ENCODE results near the gene CAPZA3. TPM values are rescaled to one million over a fixed set of nuclear protein-coding genes. Genes with fewer than 3 reads are reported as not detected.

CAPZA3 gene
- polyA plus RNA-seq, 1 donor from 2014 or later, result not detected

- Histone ChIP-seq H3K9me3 (ENCODE audit: low read length) (no peaks in the 10 kb centered on the region), H3K4me3 (ENCODE audit: low read length) (no peak overlapping the region), H3K79me2 (replicated peaks; ENCODE audit: insufficient read depth, low read length) (no peaks in the 10 kb centered on the region), H3K27ac (ENCODE audit: low read length) (no peak overlapping the region), H3K27me3 (ENCODE audit: insufficient read depth, low read depth, low read length) (no peaks in the 10 kb centered on the region), H3F3A (ENCODE audit: insufficient read depth, low read length, poor library complexity, severe bottlenecking) (no peaks in the 10 kb centered on the region), H3K36me3 (ENCODE audit: insufficient read depth, low read length) (no peaks in the 10 kb centered on the region), H3K9me2 (ENCODE audit: insufficient read depth, low read length) (no peaks in the 10 kb centered on the region), H4K20me1 (ENCODE audit: insufficient read depth) (no peaks in the 10 kb centered on the region), H2AFZ (ENCODE audit: low read depth, low read length) (no peak overlapping the region), H3K9ac (ENCODE audit: low read length) (no peak overlapping the region), H3K4me2 (ENCODE audit: low read length) (no peak overlapping the region)
- no peak for TF ChIP-seq CTCF (IDR thresholded peaks at IDR 0.05; ENCODE audit: poor library complexity, severe bottlenecking)
- TF ChIP-seq TAF1 (IDR thresholded peaks at IDR 0.05; ENCODE audit: low read depth), result no peak
- no peak for TF ChIP-seq EZH2 (IDR thresholded peaks at IDR 0.05; ENCODE audit: borderline replicate concordance, insufficient read depth, low read length, poor library complexity, severe bottlenecking)
- TF ChIP-seq REST (IDR thresholded peaks at IDR 0.05; ENCODE audit: borderline replicate concordance), result no peak
- TF ChIP-seq EP300 (conservative IDR thresholded peaks at IDR 0.05; ENCODE audit: poor library complexity, severe bottlenecking), result no peak
- TF ChIP-seq RAD21 (conservative IDR thresholded peaks at IDR 0.05), result no peak
Measured at GRCh38 chr12:18700271-18700670, 37.6 kb upstream of the CAPZA3 start.

GRCh38 chr12:18703321-18703720 lies 34.6 kb upstream of the CAPZA3 start:
- Histone ChIP-seq H3K4me2 (ENCODE audit: low read length) (no peak overlapping the region), H3F3A (ENCODE audit: insufficient read depth, low read length, poor library complexity, severe bottlenecking) (no peaks in the 10 kb centered on the region), H3K27me3 (ENCODE audit: insufficient read depth, low read depth, low read length) (no peaks in the 10 kb centered on the region)

More at GRCh38 chr12:18703321-18703720, 34.6 kb upstream of the CAPZA3 start:
- TF ChIP-seq POLR2AphosphoS5 (IDR thresholded peaks at IDR 0.05) (no peak), RAD21 (conservative IDR thresholded peaks at IDR 0.05) (no peak), EZH2 (IDR thresholded peaks at IDR 0.05; ENCODE audit: borderline replicate concordance, insufficient read depth, low read length, poor library complexity, severe bottlenecking) (no peak), CTCF (IDR thresholded peaks at IDR 0.05; ENCODE audit: poor library complexity, severe bottlenecking) (no peak), REST (IDR thresholded peaks at IDR 0.05; ENCODE audit: borderline replicate concordance) (no peak), SMC3 (conservative IDR thresholded peaks at IDR 0.05; ENCODE audit: poor library complexity) (no peak), MXI1 (conservative IDR thresholded peaks at IDR 0.05; ENCODE audit: poor library complexity, severe bottlenecking) (no peak), TAF1 (IDR thresholded peaks at IDR 0.05; ENCODE audit: low read depth) (no peak), EP300 (conservative IDR thresholded peaks at IDR 0.05; ENCODE audit: poor library complexity, severe bottlenecking) (no peak)
- Histone ChIP-seq H3K36me3 (ENCODE audit: insufficient read depth, low read length) (no peaks in the 10 kb centered on the region), H3K27ac (ENCODE audit: low read length) (no peak overlapping the region), H3K9me2 (ENCODE audit: insufficient read depth, low read length) (no peaks in the 10 kb centered on the region), H3K79me2 (replicated peaks; ENCODE audit: insufficient read depth, low read length) (no peaks in the 10 kb centered on the region), H2AFZ (ENCODE audit: low read depth, low read length) (no peak overlapping the region), H3K4me3 (ENCODE audit: low read length) (no peak overlapping the region), H3K9ac (ENCODE audit: low read length) (no peak overlapping the region), H4K20me1 (ENCODE audit: insufficient read depth) (no peaks in the 10 kb centered on the region), H3K9me3 (ENCODE audit: low read length) (peaks cover 3% of the 10 kb centered on the region)

All from neural cell (in vitro differentiated cells).